Activated naive CD4-positive, alpha-beta T cell treated with Interleukin-2 at 50 U/mL for 16 hours (primary cell): Measurements from ENCODE around the gene LUZP4.
"Not testable (repeated sequence)": the region's sequence is repeated elsewhere in the genome, so short reads cannot be mapped to it uniquely, and the experiment has no call there.

Source experiments
- DNase-seq: peaks from one replicate; pipeline ENCODE4 v3.0.0-alpha.2; 2020

The LUZP4 gene

GRCh38 chrX:115289465-115289864 lies at the start of gene LUZP4:
LUZP4 (plus strand) TSS chrX:115289715; CDS start chrX:115289760, 45 bp downstream.
- DNase-seq = no peak

GRCh38 chrX:115251458-115252233 lies 37.9 kb upstream of the LUZP4 start:
- DNase-seq = no peak

GRCh38 chrX:115255003-115255402 lies 34.5 kb upstream of the LUZP4 start:
- no peak for DNase-seq

- no peak for DNase-seq
Observed at GRCh38 chrX:115257711-115258110, 31.8 kb upstream of the LUZP4 start.

GRCh38 chrX:115259238-115259875 lies 30.2 kb upstream of the LUZP4 start:
- no peak for DNase-seq

- DNase-seq = no peak
Observed at GRCh38 chrX:115260330-115260729, 29.2 kb upstream of the LUZP4 start.

GRCh38 chrX:115261148-115261547 lies 28.4 kb upstream of the LUZP4 start:
- DNase-seq = no peak

- DNase-seq = no peak
Observed at GRCh38 chrX:115264009-115264408, 25.5 kb upstream of the LUZP4 start.

GRCh38 chrX:115266300-115266699 lies 23.2 kb upstream of the LUZP4 start:
- DNase-seq = no peak

GRCh38 chrX:115268421-115268820 lies 21.1 kb upstream of the LUZP4 start:
- no peak for DNase-seq

GRCh38 chrX:115269051-115269683 lies 20.3 kb upstream of the LUZP4 start:
- DNase-seq = no peak

- DNase-seq = no peak
Observed at GRCh38 chrX:115284877-115285276, 4.6 kb upstream of the LUZP4 start.

- DNase-seq = no peak
Observed at GRCh38 chrX:115297189-115297588, 7.7 kb downstream of the LUZP4 start.

- DNase-seq = no peak
Observed at GRCh38 chrX:115311139-115311538, 21.6 kb downstream of the LUZP4 start.

GRCh38 chrX:115311601-115312001 lies 22.1 kb downstream of the LUZP4 start:
- DNase-seq = no peak

- no peak for DNase-seq
Observed at GRCh38 chrX:115318139-115318538, 28.6 kb downstream of the LUZP4 start.

GRCh38 chrX:115322375-115322774 lies 32.9 kb downstream of the LUZP4 start:
- DNase-seq = no peak

- no peak for DNase-seq
Observed at GRCh38 chrX:115324194-115324593, 34.7 kb downstream of the LUZP4 start.

GRCh38 chrX:115329282-115329681 lies 39.8 kb downstream of the LUZP4 start:
- DNase-seq = not testable (repeated sequence)

- no peak for DNase-seq
Observed at GRCh38 chrX:115330498-115331168, 41.1 kb downstream of the LUZP4 start.

GRCh38 chrX:115332832-115333231 lies 43.3 kb downstream of the LUZP4 start:
- DNase-seq = no peak

GRCh38 chrX:115333446-115333845 lies 43.9 kb downstream of the LUZP4 start:
- DNase-seq = no peak

GRCh38 chrX:115337491-115338144 lies 48.1 kb downstream of the LUZP4 start:
- DNase-seq = no peak
